HepG2 (cell line): ENCODE results near the gene XPO1.

Experiments used
- BCLAF1 ChIP-seq: fragments of 450-650 bp; IDR thresholded peaks from 2 replicates; pipeline ENCODE4 v1.6.1; 2017; ENCODE audit warnings: mild to moderate bottlenecking
- BRD4 ChIP-seq: sonication (generic); formaldehyde crosslinking; IDR thresholded peaks from 2 replicates; pipeline ENCODE4 v1.4.0; 2020; ENCODE audit warnings: missing genetic modification reagents
- FOSL2 ChIP-seq: sonication (generic); formaldehyde crosslinking; IDR thresholded peaks from 2 replicates; pipeline ENCODE4 v1.4.0; 2020; ENCODE audit warnings: missing genetic modification reagents
- HOXA5 ChIP-seq: sonication (generic); formaldehyde crosslinking; IDR thresholded peaks from 2 replicates; pipeline ENCODE4 v1.4.0; 2020; ENCODE audit warnings: missing genetic modification reagents
- NR3C1 ChIP-seq: sonication (generic); formaldehyde crosslinking; IDR thresholded peaks from 2 replicates; pipeline ENCODE4 v1.4.0; 2020; ENCODE audit warnings: missing genetic modification reagents
- PATZ1 ChIP-seq: sonication (generic); formaldehyde crosslinking; IDR thresholded peaks from 2 replicates; pipeline ENCODE4 v1.4.0; 2020; ENCODE audit warnings: missing genetic modification reagents
- SP1 ChIP-seq, 2 experiments: fragments of 450-650 bp in 1 of 2; sonication (generic) in 1 of 2; formaldehyde crosslinking in 1 of 2; IDR thresholded peaks; 2 replicates each; pipeline versions ENCODE4 v1.4.0 to v1.6.1; 2016 to 2020; ENCODE audit warnings: missing genetic modification reagents in 1 of 2
- ZNF317 ChIP-seq: sonication (generic); formaldehyde crosslinking; IDR thresholded peaks from 2 replicates; pipeline ENCODE4 v1.5.0; 2020; ENCODE audit warnings: mild to moderate bottlenecking, missing genetic modification reagents
- ZNF546 ChIP-seq: sonication (generic); formaldehyde crosslinking; conservative IDR thresholded peaks from 2 replicates; pipeline ENCODE4 v1.8.1; 2023; ENCODE audit warnings: mild to moderate bottlenecking, missing genetic modification reagents

- TF ChIP-seq BRD4 (CRISPR knock-in tag), result no peak
- TF ChIP-seq FOSL2 (CRISPR knock-in tag), result no peak
- no peak for TF ChIP-seq ZNF317 (CRISPR knock-in tag)
- TF ChIP-seq SP1 (IDR thresholded peaks at IDR 0.05), result no peak
- TF ChIP-seq SP1 (CRISPR knock-in tag; IDR thresholded peaks at IDR 0.05), result no peak
- TF ChIP-seq HOXA5 (CRISPR knock-in tag), result no peak
- TF ChIP-seq ZNF546 (CRISPR knock-in tag), result no peak
- no peak for TF ChIP-seq BCLAF1
- TF ChIP-seq PATZ1 (CRISPR knock-in tag), result no peak
- no peak for TF ChIP-seq NR3C1
Observed at GRCh38 chr2:61493523-61493942, 44.6 kb downstream of the XPO1 start.
